HG03196 (cell line): Measurements from ENCODE around the gene NINJ2.
A peak's percentile ranks its signal among the peaks of the same experiment; 100 is the strongest.

Experiments
- ATAC-seq: cut with Tn5 transposase; IDR thresholded peaks from one replicate; pipeline ENCODE4 v1.9.1; 2021; ENCODE audit not compliant: unreplicated experiment

Gene NINJ2

GRCh38 chr12:674272-674781 lies 11.1 kb upstream of the NINJ2 start:
- ATAC-seq = peak; percentile 89

DNA sequence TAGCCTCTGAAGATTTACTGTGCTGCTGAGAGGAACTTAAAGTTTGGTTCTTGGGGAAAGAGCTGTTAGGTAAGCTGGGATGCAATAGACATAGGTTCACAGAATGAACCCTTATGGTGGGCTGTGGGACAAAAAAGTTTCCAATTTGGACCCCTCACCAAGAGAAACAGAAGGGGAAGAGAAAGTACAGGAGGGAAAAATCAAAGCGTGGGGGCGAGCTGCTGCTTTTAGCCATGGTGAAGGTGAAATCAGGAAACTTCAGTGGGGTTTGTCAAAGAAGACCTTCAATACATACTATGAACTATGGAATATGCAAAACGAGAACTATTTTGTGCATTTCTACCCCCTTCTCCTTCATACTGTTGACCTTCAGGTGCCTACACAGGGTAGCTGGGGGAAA lies 10.6 kb upstream of the NINJ2 start:
- ATAC-seq = peak; percentile 1

- ATAC-seq = no peak
These were observed 6.3 kb upstream of the NINJ2 start for GRCh38 chr12:669576-669945.

DNA sequence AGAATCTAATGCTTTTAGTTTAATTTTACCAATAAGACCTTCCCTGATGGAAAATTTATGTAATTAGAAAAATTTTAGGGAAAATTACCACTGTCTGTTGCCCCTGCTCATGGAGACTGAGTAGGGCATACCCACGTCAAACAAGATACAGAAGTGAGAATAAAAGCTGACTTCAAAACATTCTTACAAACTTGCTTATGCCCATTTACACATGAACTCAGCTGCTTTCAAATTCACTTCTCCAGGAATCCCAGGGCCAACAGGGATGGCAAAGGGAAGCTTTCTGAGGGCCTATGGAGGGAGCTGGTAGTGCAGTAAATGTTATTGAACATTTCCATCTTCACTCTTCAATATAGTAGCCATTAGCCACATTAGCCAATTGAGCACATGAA lies 4.8 kb upstream of the NINJ2 start:
- ATAC-seq = no peak

GRCh38 chr12:666766-667308 lies 3.6 kb upstream of the NINJ2 start:
- no peak for ATAC-seq

DNA sequence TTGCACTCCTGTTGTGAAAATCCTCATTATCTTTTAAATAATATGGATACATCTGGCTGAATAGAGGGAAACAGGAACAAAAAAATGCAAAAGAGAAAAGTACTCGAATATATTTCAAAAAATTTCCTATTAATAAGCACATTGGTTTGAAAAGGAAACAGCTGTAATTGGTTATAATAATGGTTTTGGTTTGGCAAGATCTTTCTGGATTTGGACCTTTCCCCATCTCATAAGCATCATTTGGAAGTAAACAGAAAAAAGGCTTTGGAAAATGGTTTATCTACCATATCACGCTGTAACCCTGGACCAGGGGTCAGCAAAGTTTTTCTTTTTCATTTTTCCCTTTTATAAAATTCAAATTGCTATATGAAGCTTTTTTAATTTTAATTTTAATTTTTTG lies 2.8 kb upstream of the NINJ2 start:
- no peak for ATAC-seq

- ATAC-seq = no peak
These were observed 1.5 kb upstream of the NINJ2 start for GRCh38 chr12:664779-665092.

DNA sequence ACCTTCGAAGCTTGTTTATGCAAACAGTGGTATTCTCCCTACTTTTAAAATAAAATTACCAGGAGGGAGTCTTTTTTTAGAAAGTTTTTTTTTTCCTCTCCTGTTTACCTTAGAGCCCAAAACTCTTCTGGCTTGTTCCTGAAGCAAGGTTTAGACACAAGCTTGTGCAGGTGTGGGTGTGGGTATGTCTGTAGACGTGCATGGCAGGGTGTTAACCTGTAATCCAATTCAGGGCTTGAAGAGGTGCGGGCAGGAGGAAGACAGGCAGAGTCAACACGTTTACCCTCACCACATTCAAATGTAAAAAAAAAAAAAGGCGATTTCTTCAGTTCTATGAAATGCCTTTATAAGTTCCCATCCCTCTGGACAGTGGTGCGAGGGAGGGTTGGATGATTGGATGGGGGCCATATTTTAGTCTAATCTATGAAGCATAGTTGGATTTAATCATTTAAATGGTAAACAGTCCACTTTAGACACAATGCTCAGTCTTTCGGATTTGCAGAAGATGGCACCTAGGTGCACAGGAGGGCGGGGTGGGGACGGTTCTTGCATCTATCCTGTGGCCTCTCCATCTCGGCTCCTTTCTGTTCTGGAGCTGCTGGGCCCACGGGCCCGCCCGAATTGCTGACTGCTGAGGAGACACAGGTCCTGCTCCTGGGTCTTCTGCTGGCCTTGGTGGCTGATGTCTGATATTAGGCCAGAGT lies 982 bp upstream of the NINJ2 start:
- no peak for ATAC-seq

- no peak for ATAC-seq
These were observed 516 bp downstream of the NINJ2 start for GRCh38 chr12:662566-663292.

DNA sequence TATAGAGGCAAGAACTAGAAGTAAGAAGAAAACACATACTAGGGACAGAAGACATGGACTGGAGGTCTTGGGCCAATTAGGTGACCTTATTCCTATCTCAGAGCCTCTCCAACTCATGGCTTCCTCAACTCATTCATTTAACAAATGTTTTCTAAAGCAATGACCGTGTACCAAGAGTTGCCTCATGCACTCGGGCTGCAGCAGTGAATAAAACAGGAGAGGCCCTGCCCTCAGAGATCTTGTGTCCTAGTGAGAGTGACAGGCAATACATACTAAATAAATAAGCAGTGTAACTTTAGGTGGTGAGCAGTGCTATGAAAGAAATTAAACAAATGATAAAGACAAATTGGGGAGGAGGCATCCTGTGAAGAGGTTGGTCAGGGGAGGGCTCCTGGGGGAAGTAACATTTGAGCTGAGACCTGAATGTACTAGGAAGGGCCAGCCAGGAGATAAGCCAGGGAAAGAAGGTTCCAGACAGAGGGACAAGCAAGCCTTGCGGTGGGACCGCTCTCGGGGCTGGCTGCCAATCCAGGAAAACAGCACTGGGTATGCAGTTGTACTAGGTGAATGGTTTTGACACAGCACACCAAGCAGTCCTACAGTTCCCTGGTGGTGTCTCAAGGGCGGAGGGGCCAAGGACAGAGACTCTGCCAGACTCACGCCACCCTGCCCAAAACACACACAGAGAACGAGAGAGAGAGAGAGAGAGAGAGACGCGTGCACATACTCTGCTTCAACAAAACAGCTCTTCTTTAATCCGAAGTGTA lies 1.3 kb downstream of the NINJ2 start:
- ATAC-seq = no peak

DNA sequence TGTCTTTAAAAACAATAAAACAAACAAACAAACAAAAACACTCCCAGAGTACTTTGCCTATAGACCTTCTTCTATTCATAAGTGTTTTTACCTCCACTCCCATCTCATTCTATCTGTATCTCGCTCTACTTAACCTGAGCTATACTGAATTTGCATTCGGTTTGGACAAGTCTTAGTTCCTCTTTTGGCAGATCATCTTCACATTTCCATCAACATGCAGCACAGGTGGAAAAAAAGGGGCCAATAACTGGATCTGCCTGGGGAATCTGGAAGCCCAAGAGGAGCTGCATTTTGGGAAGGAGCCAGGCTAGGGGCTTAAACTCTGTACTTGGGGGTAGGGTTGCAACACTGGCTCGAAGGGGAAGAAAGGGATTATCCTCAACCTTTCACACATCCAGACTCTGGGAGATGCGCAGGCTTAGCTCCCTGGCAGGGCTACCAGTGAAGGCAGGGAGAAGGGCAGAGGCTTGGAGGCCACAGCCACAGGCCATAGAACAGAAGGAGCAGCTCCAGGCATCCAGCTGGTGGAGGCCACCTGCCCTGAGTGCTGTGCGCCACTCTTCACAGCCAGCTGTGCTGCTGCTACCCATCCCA lies 4.1 kb downstream of the NINJ2 start:
- no peak for ATAC-seq

DNA sequence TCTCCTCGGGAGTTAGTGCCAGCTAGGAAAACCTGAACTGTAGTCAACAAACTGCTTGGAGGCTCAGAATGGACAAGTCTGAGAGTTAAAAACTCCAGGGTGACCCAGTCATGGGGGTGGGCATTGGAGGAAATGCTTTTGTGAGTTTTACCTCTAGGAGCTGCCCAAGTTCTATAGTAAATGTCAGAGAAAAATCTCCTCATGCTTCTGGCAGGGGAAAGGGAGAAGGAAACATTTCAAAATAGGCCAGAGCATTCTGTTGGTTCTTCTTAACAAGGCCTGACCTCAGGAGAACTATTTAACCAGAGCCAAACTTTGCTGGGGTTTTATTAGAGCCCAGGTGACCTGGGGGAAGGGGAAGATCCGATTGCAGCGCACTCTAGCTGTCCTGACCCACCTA lies 12.3 kb downstream of the NINJ2 start:
- no peak for ATAC-seq

- ATAC-seq = no peak
These were observed 15.7 kb downstream of the NINJ2 start for GRCh38 chr12:647385-648085.

- ATAC-seq = no peak
These were observed 16.5 kb downstream of the NINJ2 start for GRCh38 chr12:646442-647384.

GRCh38 chr12:645563-646071 lies 17.6 kb downstream of the NINJ2 start:
- no peak for ATAC-seq

- ATAC-seq = no peak
These were observed 18.3 kb downstream of the NINJ2 start for GRCh38 chr12:644818-645552.

DNA sequence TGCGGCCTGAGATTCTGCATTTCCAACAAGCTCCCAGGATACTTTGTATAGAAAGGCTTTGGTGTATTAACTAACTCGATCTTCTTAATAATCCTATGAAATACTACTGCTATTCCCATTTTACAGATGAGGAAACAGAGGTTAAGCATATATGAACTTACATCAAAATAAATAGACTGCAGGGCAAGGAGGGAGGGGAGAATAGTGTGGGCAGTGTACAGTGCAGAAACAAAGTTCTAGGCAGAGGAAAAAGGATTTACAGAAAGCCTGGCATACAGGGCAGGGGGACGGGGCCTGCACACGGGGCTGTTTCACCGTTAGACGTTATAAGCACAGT lies 19.0 kb downstream of the NINJ2 start:
- no peak for ATAC-seq

GRCh38 chr12:643475-644302 lies 19.6 kb downstream of the NINJ2 start:
- no peak for ATAC-seq
